Activated T-cell treated with anti-CD3 and anti-CD28 coated beads, Interleukin-2, amount 50 U/mL, for 4 hours (primary cell): ENCODE results near the gene SUPT3H. TPM values are rescaled to one million over a fixed set of nuclear protein-coding genes. Genes with fewer than 3 reads are reported as not detected.
"Not testable (repeated sequence)": the region's sequence is repeated elsewhere in the genome, so short reads cannot be mapped to it uniquely, and the experiment has no call there.

ENCODE experiments used
- ATAC-seq, 2 donors: fragments of 200-7000 bp; cut with Tn5 transposase; one replicate each; pipeline ENCODE4 v1.10.0; 2021
- DNase-seq: peaks from one replicate; pipeline ENCODE4 v3.0.0-alpha.2; 2020
- H3K27me3 Mint-ChIP-seq: one replicate; pipeline ENCODE4 v1.8.0; 2021; ENCODE audit warnings: low read depth, mixed read lengths
- H3K36me3 Mint-ChIP-seq: one replicate; pipeline ENCODE4 v1.8.0; 2022; ENCODE audit warnings: mixed read lengths; ENCODE audit not compliant: insufficient read depth
- H3K4me1 Mint-ChIP-seq: one replicate; pipeline ENCODE4 v1.8.0; 2021; ENCODE audit warnings: low read depth, mixed read lengths
- H3K4me3 Mint-ChIP-seq: one replicate; pipeline ENCODE4 v1.8.0; 2021; ENCODE audit warnings: mild to moderate bottlenecking, moderate library complexity, mixed read lengths
- H3K9me3 Mint-ChIP-seq: one replicate; pipeline ENCODE4 v1.8.0; 2021; ENCODE audit warnings: mixed read lengths
- total RNA-seq, 3 donors: library from RNA; stranded (reverse); gene quantifications; one replicate each; pipeline ENCODE4 v1.2.1, GENCODE V29; 2021

The SUPT3H gene
- total RNA-seq, 3 donors from 2014 or later = 14.1 to 15.7 (median 15.7) TPM

- Mint-ChIP-seq H3K9me3 (no peaks in the 10 kb centered on the region), H3K4me1 (peaks cover 15% of the 10 kb centered on the region), H3K36me3 (no peaks in the 10 kb centered on the region), H3K27me3 (no peaks in the 10 kb centered on the region), H3K4me3 (no peak overlapping the region)
- DNase-seq (no peak), ATAC-seq (no peak)
Measured at GRCh38 chr6:45175272-45175671, 202.5 kb downstream of the SUPT3H start.

- Mint-ChIP-seq H3K4me3 (no peak overlapping the region), H3K27me3 (no peaks in the 10 kb centered on the region), H3K9me3 (no peaks in the 10 kb centered on the region), H3K4me1 (peaks cover 15% of the 10 kb centered on the region), H3K36me3 (no peaks in the 10 kb centered on the region)
- ATAC-seq = no peak
- no peak for DNase-seq
Measured at GRCh38 chr6:45174045-45174444, 203.7 kb downstream of the SUPT3H start.

GRCh38 chr6:45171380-45171779 is 206.4 kb downstream of the SUPT3H start:
- no peak for DNase-seq
- Mint-ChIP-seq H3K4me1 (peaks cover 10% of the 10 kb centered on the region), H3K27me3 (no peaks in the 10 kb centered on the region), H3K9me3 (no peaks in the 10 kb centered on the region), H3K36me3 (no peaks in the 10 kb centered on the region), H3K4me3 (no peak overlapping the region)
- ATAC-seq = no peak

- Mint-ChIP-seq H3K4me3 (no peak overlapping the region), H3K27me3 (no peaks in the 10 kb centered on the region), H3K9me3 (no peaks in the 10 kb centered on the region), H3K36me3 (no peaks in the 10 kb centered on the region), H3K4me1 (peaks cover 13% of the 10 kb centered on the region)
- ATAC-seq (no peak), DNase-seq (no peak)
Measured at GRCh38 chr6:45170309-45170708, 207.4 kb downstream of the SUPT3H start.

GRCh38 chr6:45169815-45170214 is 207.9 kb downstream of the SUPT3H start:
- H3K4me1 Mint-ChIP-seq = peaks cover 18% of the 10 kb centered on the region
- H3K9me3 Mint-ChIP-seq = no peaks in the 10 kb centered on the region
- H3K27me3 Mint-ChIP-seq = no peaks in the 10 kb centered on the region
- H3K36me3 Mint-ChIP-seq = no peaks in the 10 kb centered on the region
- H3K4me3 Mint-ChIP-seq = no peak overlapping the region
- DNase-seq = no peak
- ATAC-seq = no peak

- no peak for DNase-seq
- Mint-ChIP-seq H3K27me3 (no peaks in the 10 kb centered on the region), H3K9me3 (peaks cover 3% of the 10 kb centered on the region), H3K4me1 (peaks cover 36% of the 10 kb centered on the region), H3K36me3 (peaks cover 5% of the 10 kb centered on the region), H3K4me3 (peak overlapping the region; percentile 60)
- peak; percentile 90 to 94 for ATAC-seq
Measured at GRCh38 chr6:45163952-45164766, 213.6 kb downstream of the SUPT3H start.

GRCh38 chr6:45160305-45160704 is 217.4 kb downstream of the SUPT3H start:
- Mint-ChIP-seq H3K36me3 (peaks cover 6% of the 10 kb centered on the region), H3K27me3 (no peaks in the 10 kb centered on the region), H3K4me1 (peaks cover 42% of the 10 kb centered on the region), H3K4me3 (no peak overlapping the region), H3K9me3 (peaks cover 3% of the 10 kb centered on the region)
- ATAC-seq = no peak
- DNase-seq = no peak

- Mint-ChIP-seq H3K27me3 (no peaks in the 10 kb centered on the region), H3K9me3 (no peaks in the 10 kb centered on the region), H3K4me1 (peaks cover 28% of the 10 kb centered on the region), H3K4me3 (no peak overlapping the region), H3K36me3 (peaks cover 6% of the 10 kb centered on the region)
- DNase-seq = no peak
- peak; percentile 80 to 95 for ATAC-seq
Measured at GRCh38 chr6:45156075-45156474, 221.7 kb downstream of the SUPT3H start.

- no peak for DNase-seq
- Mint-ChIP-seq H3K4me3 (no peak overlapping the region), H3K9me3 (no peaks in the 10 kb centered on the region), H3K27me3 (no peaks in the 10 kb centered on the region), H3K36me3 (peaks cover 2% of the 10 kb centered on the region), H3K4me1 (peaks cover 24% of the 10 kb centered on the region)
- no peak for ATAC-seq
Measured at GRCh38 chr6:45155341-45155894, 222.3 kb downstream of the SUPT3H start.

GRCh38 chr6:45154679-45155078 is 223.1 kb downstream of the SUPT3H start:
- peaks cover 2% of the 10 kb centered on the region for H3K36me3 Mint-ChIP-seq
- no peak overlapping the region for H3K4me3 Mint-ChIP-seq
- H3K9me3 Mint-ChIP-seq = no peaks in the 10 kb centered on the region
- H3K4me1 Mint-ChIP-seq = peaks cover 24% of the 10 kb centered on the region
- DNase-seq = no peak
- ATAC-seq = no peak
- no peaks in the 10 kb centered on the region for H3K27me3 Mint-ChIP-seq

- no peaks in the 10 kb centered on the region for H3K27me3 Mint-ChIP-seq
- H3K4me1 Mint-ChIP-seq = no peaks in the 10 kb centered on the region
- ATAC-seq (no peak), DNase-seq (no peak)
- no peak overlapping the region for H3K4me3 Mint-ChIP-seq
- H3K9me3 Mint-ChIP-seq = peaks cover 16% of the 10 kb centered on the region
- H3K36me3 Mint-ChIP-seq = peaks cover 3% of the 10 kb centered on the region
Measured at GRCh38 chr6:45148711-45149341, 228.9 kb downstream of the SUPT3H start.

GRCh38 chr6:45148278-45148677 is 229.5 kb downstream of the SUPT3H start:
- Mint-ChIP-seq H3K36me3 (peaks cover 3% of the 10 kb centered on the region), H3K27me3 (no peaks in the 10 kb centered on the region), H3K4me3 (no peak overlapping the region)

GRCh38 chr6:45145658-45146057 is 232.1 kb downstream of the SUPT3H start:
- DNase-seq, ATAC-seq: not testable (repeated sequence)

More at GRCh38 chr6:45148278-45148677, 229.5 kb downstream of the SUPT3H start:
- no peak for ATAC-seq
- H3K9me3 Mint-ChIP-seq = peaks cover 22% of the 10 kb centered on the region
- no peak for DNase-seq
- H3K4me1 Mint-ChIP-seq = no peaks in the 10 kb centered on the region

GRCh38 chr6:45138765-45139164 is 239.0 kb downstream of the SUPT3H start:
- no peak for DNase-seq
- H3K4me3 Mint-ChIP-seq = no peak overlapping the region
- H3K27me3 Mint-ChIP-seq = no peaks in the 10 kb centered on the region
- no peaks in the 10 kb centered on the region for H3K4me1 Mint-ChIP-seq
- peaks cover 11% of the 10 kb centered on the region for H3K36me3 Mint-ChIP-seq
- no peak for ATAC-seq
- peaks cover 32% of the 10 kb centered on the region for H3K9me3 Mint-ChIP-seq

More at GRCh38 chr6:45145658-45146057, 232.1 kb downstream of the SUPT3H start:
- not testable (repeated sequence) for H3K4me1 Mint-ChIP-seq, H3K4me3 Mint-ChIP-seq, H3K36me3 Mint-ChIP-seq, H3K27me3 Mint-ChIP-seq
- peaks cover 27% of the 10 kb centered on the region for H3K9me3 Mint-ChIP-seq

- H3K36me3 Mint-ChIP-seq = peaks cover 11% of the 10 kb centered on the region
- H3K4me1 Mint-ChIP-seq = peaks cover 3% of the 10 kb centered on the region
- no peaks in the 10 kb centered on the region for H3K27me3 Mint-ChIP-seq
- no peak for ATAC-seq
- DNase-seq = no peak
- no peak overlapping the region for H3K4me3 Mint-ChIP-seq
- H3K9me3 Mint-ChIP-seq = peaks cover 25% of the 10 kb centered on the region
Measured at GRCh38 chr6:45136495-45136894, 241.2 kb downstream of the SUPT3H start.
